Large intestine (tissue), 3 donors: ENCODE measurements around the gene WWOX. TPM values are rescaled to one million over a fixed set of nuclear protein-coding genes. Genes with fewer than 3 reads are reported as not detected.

Experiments used
- DNase-seq, 2 donors: peaks; one replicate each; pipeline versions ENCODE4 v3.0.0 to v3.0.0-alpha.2; 2013
- H3K27ac ChIP-seq: one replicate; pipeline ENCODE4 v1.5.1; 2013; ENCODE audit warnings: low read length
- H3K27me3 ChIP-seq: 2 replicates; pipeline ENCODE4 v1.6.1; 2013; ENCODE audit warnings: low read length; ENCODE audit not compliant: control insufficient read depth, insufficient read depth
- H3K36me3 ChIP-seq: 2 replicates; pipeline ENCODE4 v1.6.1; 2013; ENCODE audit warnings: low read length; ENCODE audit not compliant: control insufficient read depth, insufficient read depth
- H3K4me1 ChIP-seq: one replicate; pipeline ENCODE4 v1.6.1; 2013; ENCODE audit warnings: low read length; ENCODE audit not compliant: control insufficient read depth, insufficient read depth
- H3K4me3 ChIP-seq: one replicate; pipeline ENCODE4 v1.5.1; 2013; ENCODE audit warnings: low read length
- H3K9me3 ChIP-seq: one replicate; pipeline ENCODE4 v1.6.1; 2013; ENCODE audit warnings: mild to moderate bottlenecking, low read depth, low read length, moderate library complexity; ENCODE audit not compliant: control insufficient read depth
- WGBS: methylation state at CpG from one replicate; pipeline ENCODE4 v1.1.5; 2013; ENCODE audit warnings: low lambda C conversion rate; ENCODE audit not compliant: insufficient coverage; 5-methylcytosine and 5-hydroxymethylcytosine counted together
- polyA plus RNA-seq: library from polyadenylated mRNA; unstranded; fragments of 120-200 nt; gene quantifications from one replicate; pipeline ENCODE4 v1.2.1, GENCODE V29; 2013

The WWOX gene
- polyA plus RNA-seq, 1 donor = 16.2 TPM

DNA sequence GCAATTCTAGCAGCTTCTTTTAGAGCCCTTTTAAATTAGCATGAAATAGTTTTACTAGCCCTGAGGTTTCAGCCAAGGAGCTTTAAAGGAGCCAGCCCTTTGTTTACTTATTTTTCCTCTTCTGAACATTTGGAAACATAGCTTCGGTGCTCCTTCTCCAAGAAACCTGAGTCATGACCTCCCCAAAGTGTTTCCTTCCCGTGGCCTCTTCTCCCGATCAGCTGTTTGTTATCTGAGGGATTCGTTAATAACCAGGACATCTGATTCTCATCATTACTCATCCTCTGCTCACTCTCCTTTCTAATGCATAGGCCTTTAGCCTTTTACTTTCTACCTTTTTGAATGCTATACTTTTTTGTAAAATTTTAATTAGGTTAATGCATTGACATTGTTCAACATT, 204.5 kb downstream of the WWOX start:
- Histone ChIP-seq H3K4me1 (no peaks in the 10 kb centered on the region), H3K27me3 (no peaks in the 10 kb centered on the region), H3K4me3 (no peak overlapping the region), H3K27ac (no peak overlapping the region), H3K9me3 (no peaks in the 10 kb centered on the region), H3K36me3 (no peaks in the 10 kb centered on the region)
- DNase-seq = no peak
- no CpG with 5 or more reads among the region's 4 CpGs for WGBS

DNA sequence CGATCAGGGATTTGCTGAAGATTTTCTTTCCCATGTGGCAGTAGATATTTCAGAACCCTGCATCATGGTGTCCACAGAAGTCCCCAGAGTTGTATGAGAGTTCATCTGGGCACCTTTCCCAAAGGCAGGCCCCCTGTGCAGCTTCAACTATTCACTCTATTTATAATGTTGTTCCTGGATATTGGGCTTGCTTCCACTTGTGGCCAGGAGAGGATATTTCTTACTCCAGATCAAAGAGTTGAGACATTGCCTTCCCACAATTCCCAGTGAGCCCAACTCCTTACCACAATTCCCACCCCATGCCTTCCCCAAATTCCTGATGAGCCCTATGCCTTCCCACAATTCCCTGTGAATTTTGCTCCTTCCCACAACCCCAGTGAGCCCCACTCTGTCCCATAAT, 206.9 kb downstream of the WWOX start:
- Histone ChIP-seq H3K27ac (no peak overlapping the region), H3K36me3 (no peaks in the 10 kb centered on the region), H3K4me1 (no peaks in the 10 kb centered on the region), H3K27me3 (no peaks in the 10 kb centered on the region), H3K4me3 (no peak overlapping the region), H3K9me3 (no peaks in the 10 kb centered on the region)
- no CpG with 5 or more reads among the region's 1 CpG for whole genome bisulfite sequencing
- no peak for DNase-seq

DNA sequence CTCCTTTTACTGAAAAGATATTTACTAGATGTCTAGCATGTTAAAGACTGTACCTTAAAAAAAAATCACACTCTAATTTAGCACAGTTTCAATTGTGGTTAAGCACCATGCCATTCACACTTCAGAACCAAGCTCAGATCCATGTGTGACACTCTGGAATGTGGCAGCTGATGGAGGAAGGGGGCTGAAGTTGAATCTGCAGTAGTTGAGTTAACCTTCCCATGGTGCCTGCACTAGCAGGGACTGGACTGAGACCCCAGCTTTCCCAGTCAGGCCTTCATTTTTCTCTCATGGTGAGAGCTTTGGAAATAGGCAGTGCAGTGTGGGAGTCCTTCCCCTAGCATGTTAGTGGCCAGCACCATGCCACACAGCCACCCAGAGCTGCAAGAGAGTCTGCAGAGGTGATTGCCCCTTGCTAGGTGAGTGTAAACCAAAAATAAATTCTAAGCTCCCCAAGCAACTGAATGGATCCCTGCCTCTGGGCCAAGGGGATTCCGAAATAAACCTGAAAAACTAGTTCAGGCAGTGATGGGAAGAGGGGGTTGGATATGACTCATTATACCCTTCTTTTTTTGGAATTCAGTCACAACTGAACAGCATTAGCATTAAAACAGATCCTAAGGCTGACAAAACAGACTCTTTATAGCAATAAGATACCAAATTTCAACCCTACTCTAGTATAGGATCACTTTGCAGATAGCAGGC, 208.5 kb downstream of the WWOX start:
- H3K9me3 ChIP-seq = no peaks in the 10 kb centered on the region
- H3K4me3 ChIP-seq = no peak overlapping the region
- H3K27ac ChIP-seq = no peak overlapping the region
- DNase-seq = no peak
- no peaks in the 10 kb centered on the region for H3K36me3 ChIP-seq
- no peaks in the 10 kb centered on the region for H3K27me3 ChIP-seq
- no peaks in the 10 kb centered on the region for H3K4me1 ChIP-seq
- no CpG with 5 or more reads among the region's 1 CpG for WGBS

DNA sequence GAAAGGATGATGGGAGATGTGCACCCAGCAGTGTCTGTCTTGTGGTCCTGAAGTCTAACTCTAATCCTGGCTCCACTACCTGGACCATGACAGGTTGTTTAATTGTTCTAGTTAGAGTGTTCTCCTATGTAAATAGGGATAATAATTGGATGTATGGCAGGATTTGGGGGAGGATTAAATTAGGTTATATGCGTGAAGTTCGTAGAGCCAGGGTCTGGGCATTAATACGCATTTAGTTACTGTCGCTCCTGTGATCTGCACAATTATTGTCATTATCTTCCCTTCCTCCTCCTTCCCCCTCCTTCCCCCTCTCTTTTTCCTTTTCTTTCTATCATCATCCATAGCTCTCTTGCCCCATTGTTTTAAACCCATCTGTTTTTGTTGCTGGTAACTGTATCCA, 210.3 kb downstream of the WWOX start:
- H3K36me3 ChIP-seq = no peaks in the 10 kb centered on the region
- H3K9me3 ChIP-seq = no peaks in the 10 kb centered on the region
- H3K4me3 ChIP-seq = no peak overlapping the region
- 100% methylated on average over 2 of the region's 4 CpGs for WGBS
- DNase-seq = no peak
- H3K4me1 ChIP-seq = no peaks in the 10 kb centered on the region
- no peaks in the 10 kb centered on the region for H3K27me3 ChIP-seq
- no peak overlapping the region for H3K27ac ChIP-seq

DNA sequence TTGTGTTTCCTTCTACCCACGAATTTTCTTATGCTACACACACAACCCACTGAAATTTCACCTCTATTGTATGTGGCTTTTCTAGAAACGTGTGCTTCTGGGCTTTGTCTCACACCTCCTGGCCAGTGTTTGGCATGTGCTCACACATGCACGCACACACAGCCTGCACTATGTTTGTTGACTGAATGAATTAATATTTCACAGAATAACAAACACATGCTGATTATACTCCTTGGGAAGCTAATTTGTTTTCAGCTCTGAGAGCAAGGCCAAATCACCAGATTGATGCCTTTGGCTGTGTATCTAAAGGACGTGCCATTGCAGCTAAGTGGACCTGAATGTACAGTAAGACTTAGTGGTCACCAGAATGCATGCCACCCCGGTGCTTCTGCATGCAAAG, 210.7 kb downstream of the WWOX start:
- Histone ChIP-seq H3K9me3 (no peaks in the 10 kb centered on the region), H3K4me1 (no peaks in the 10 kb centered on the region), H3K4me3 (no peak overlapping the region), H3K36me3 (no peaks in the 10 kb centered on the region), H3K27me3 (no peaks in the 10 kb centered on the region), H3K27ac (no peak overlapping the region)
- DNase-seq = no peak
- no CpG with 5 or more reads among the region's 5 CpGs for WGBS

DNA sequence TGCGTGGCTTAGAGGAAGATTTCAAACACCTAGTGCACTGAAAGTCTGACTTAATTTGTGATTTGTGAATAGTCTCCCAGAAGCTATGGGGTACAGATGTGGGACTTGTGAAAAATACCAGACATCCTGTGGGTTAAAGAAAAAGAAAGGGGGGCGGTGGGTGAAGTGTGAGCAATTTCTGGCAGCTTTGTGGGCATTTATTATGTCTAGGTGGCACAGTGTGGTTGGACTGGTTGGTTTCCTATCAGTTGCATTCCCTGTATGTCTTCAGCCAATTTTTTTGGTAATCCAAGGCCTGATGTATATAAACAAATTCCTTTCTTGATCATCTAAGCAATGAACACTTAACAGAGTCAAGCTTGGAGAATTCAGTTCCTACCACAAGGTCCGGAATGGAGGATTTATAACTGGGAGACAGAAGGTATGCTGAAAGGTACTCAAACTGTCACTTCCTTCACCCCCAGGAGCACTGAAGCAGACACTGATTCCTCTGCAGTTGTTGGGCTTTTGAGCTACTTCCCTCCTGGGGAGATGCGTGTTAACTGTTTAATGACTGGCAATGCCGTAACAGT, 211.6 kb downstream of the WWOX start:
- H3K36me3 ChIP-seq = no peaks in the 10 kb centered on the region
- no peak for DNase-seq
- no peaks in the 10 kb centered on the region for H3K4me1 ChIP-seq
- H3K4me3 ChIP-seq = no peak overlapping the region
- no peaks in the 10 kb centered on the region for H3K27me3 ChIP-seq
- H3K9me3 ChIP-seq = no peaks in the 10 kb centered on the region
- H3K27ac ChIP-seq = no peak overlapping the region
- WGBS = 80% methylated on average over 1 of the region's 5 CpGs

DNA sequence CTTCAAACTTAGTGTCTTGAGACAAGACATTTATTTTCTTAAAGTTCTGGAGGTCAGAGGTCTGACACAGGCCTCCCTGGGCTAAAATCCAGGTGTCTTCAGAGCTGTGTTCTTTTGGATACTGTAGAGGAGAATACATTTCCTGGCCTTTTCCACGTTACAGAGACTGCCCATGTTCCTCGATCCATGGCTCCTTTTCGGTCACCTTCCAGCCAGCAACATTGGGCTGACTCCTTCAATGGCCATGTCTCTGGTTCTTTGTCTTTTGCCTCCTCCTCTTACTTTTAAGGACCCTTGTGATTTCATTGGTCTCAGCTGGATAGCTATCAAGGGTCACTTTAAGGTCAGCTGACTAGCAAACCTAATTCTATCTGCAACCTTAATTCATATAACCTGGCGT, 212.4 kb downstream of the WWOX start:
- H3K36me3 ChIP-seq = no peaks in the 10 kb centered on the region

DNA sequence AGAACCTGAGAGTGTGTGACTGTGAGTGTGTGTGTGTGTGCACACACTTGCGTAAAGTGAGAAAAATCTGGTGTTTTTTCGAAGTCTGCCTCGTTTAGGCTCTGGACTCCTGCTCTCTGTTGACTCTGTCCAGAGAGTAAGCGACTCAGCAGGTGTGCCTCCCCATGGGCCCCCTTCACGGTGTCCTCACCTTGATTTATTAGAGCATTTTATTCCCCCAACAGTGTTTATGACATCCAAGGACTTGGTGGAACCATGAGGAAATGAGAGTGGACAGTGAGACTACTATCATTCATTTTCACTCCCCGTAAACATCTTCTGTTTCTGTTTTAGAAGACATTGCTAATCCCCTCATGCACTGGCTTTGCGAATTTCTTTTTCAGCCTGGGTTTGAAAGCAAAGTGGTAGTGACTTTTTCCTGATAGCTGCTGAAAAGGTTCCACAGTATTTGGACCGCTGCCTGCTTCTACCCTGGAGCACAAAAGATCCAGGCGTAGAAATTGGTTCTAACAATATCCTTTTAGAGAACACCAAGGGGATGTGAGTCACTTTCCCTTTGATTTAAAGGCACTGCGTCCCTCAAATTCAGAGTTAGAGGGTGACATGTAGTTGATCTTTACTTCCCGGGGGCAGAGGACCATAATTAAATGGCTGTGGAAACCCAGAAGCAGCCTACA, 218.2 kb downstream of the WWOX start:
- Histone ChIP-seq H3K27me3 (no peaks in the 10 kb centered on the region), H3K27ac (no peak overlapping the region), H3K4me3 (no peak overlapping the region), H3K36me3 (no peaks in the 10 kb centered on the region), H3K9me3 (no peaks in the 10 kb centered on the region), H3K4me1 (peaks cover 2% of the 10 kb centered on the region)
- 0% methylated on average over 1 of the region's 11 CpGs for WGBS
- no peak for DNase-seq

More for the DNA sequence above, 212.4 kb downstream of the WWOX start:
- Histone ChIP-seq H3K9me3 (no peaks in the 10 kb centered on the region), H3K27me3 (no peaks in the 10 kb centered on the region), H3K27ac (no peak overlapping the region), H3K4me3 (no peak overlapping the region), H3K4me1 (no peaks in the 10 kb centered on the region)
- no peak for DNase-seq
- 91% methylated on average over 1 of the region's 4 CpGs for WGBS

DNA sequence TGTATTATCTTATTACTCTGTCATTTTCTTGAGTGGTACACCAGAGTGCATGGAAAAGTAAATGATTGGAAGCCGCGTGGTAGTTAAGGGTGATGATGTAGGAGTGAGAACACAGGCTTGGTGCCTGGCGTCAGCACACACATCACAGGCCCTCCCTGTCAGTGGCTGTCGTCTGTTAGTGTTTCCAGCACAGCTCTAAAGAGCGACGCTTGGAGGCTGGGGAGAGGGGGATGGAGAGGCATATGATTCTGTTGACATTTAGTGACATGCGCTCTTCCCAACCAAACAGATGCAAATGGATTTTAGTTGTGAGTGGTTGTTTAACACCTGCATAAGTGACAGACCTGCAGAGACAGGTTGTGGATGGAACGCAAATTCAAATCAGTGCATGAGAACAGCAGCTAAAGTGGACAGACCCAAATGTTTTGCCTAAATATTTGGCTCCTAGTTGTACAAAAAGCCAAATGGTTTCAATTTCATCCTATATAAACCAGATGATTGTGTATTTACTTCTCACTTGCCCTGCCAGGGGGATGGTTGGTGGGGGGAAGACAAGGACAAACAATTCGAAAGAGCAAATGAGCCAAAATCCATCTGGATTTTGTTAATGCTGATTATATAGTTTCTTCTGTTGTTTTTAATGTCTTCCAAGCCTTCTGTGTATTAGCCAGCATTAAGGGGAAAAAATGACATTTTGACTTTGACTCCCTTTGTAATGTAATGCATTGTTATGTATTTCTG, 222.3 kb downstream of the WWOX start:
- peaks cover 2% of the 10 kb centered on the region for H3K4me1 ChIP-seq
- H3K36me3 ChIP-seq = no peaks in the 10 kb centered on the region
- 70% methylated on average over 2 of the region's 9 CpGs for WGBS
- no peaks in the 10 kb centered on the region for H3K27me3 ChIP-seq
- H3K4me3 ChIP-seq = no peak overlapping the region
- DNase-seq = no peak
- H3K27ac ChIP-seq = no peak overlapping the region
- no peaks in the 10 kb centered on the region for H3K9me3 ChIP-seq

DNA sequence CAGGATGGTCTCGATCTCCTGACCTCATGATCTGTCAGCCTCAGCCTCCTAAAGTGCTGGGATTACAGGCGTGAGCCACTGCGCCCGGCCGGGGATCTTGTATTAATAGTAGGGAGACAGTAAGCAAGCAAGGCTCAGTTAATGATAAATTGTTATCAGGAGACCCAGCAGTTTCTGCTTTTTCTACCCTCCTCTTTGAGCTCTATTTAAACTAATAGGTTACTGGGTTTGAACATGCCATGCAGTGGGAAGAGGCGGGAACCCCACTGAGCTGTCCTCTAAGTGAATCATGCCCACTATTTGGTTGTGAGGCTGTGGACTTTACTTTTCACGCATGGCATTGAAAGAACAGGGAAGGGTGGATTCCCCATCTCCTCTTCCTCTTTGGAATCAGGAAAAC, 223.9 kb downstream of the WWOX start:
- no peak overlapping the region for H3K27ac ChIP-seq
- no peaks in the 10 kb centered on the region for H3K27me3 ChIP-seq
- peaks cover 2% of the 10 kb centered on the region for H3K4me1 ChIP-seq
- no peaks in the 10 kb centered on the region for H3K36me3 ChIP-seq
- H3K9me3 ChIP-seq = no peaks in the 10 kb centered on the region
- WGBS = no CpG with 5 or more reads among the region's 7 CpGs
- no peak for DNase-seq
- H3K4me3 ChIP-seq = no peak overlapping the region
